SK-N-SH treated with all-trans-retinoic acid at 6 μM for 48 hours (cell line): ENCODE measurements around the gene CPA1.

Experiments used
- ATAC-seq: fragments of 200-7000 bp; cut with Tn5 transposase; 3 replicates; pipeline ENCODE4 v1.9.1; 2020; ENCODE audit warnings: mild to moderate bottlenecking, moderate library complexity
- ARNTL ChIP-seq: fragments of 450-650 bp; formaldehyde crosslinking; IDR thresholded peaks from 2 replicates; pipeline ENCODE4 v1.5.0; 2020; ENCODE audit warnings: low read depth, mild to moderate bottlenecking, moderate library complexity, borderline replicate concordance
- CSDC2 ChIP-seq: fragments of 250-450 bp; sonication (Bioruptor Pico); IDR thresholded peaks from 2 replicates; pipeline ENCODE4 v1.5.0; 2020; ENCODE audit warnings: mild to moderate bottlenecking, moderate library complexity
- ESRRG ChIP-seq: fragments of 250-450 bp; sonication (Bioruptor Pico); IDR thresholded peaks from 2 replicates; pipeline ENCODE4 v1.6.1; 2021; ENCODE audit warnings: mild to moderate bottlenecking
- GLIS3 ChIP-seq: fragments of 250-450 bp; sonication (Bioruptor Pico); IDR thresholded peaks from 2 replicates; pipeline ENCODE4 v1.5.0; 2020; ENCODE audit warnings: mild to moderate bottlenecking, moderate library complexity
- ISL1 ChIP-seq: fragments of 250-450 bp; sonication (Bioruptor Pico); IDR thresholded peaks from 2 replicates; pipeline ENCODE4 v2.1.2; 2022; ENCODE audit warnings: mild to moderate bottlenecking, moderate library complexity
- OSR1 ChIP-seq: fragments of 250-450 bp; sonication (Bioruptor Pico); IDR thresholded peaks from 2 replicates; pipeline ENCODE4 v1.8.0; 2022; ENCODE audit warnings: moderate library complexity, mild to moderate bottlenecking, inconsistent platforms
- PPARA ChIP-seq: fragments of 250-450 bp; sonication (Bioruptor Pico); IDR thresholded peaks from 2 replicates; pipeline ENCODE4 v1.5.0; 2020; ENCODE audit warnings: mild to moderate bottlenecking, borderline replicate concordance
- RARB ChIP-seq: fragments of 250-450 bp; sonication (Bioruptor Pico); IDR thresholded peaks from 2 replicates; pipeline ENCODE4 v1.8.0; 2021; ENCODE audit warnings: mild to moderate bottlenecking, moderate library complexity
- SNAI2 ChIP-seq: fragments of 250-450 bp; sonication (Bioruptor Pico); IDR thresholded peaks from 2 replicates; pipeline ENCODE4 v1.5.0; 2020; ENCODE audit warnings: mild to moderate bottlenecking, moderate library complexity
- TCF4 ChIP-seq: fragments of 250-450 bp; sonication (Bioruptor Pico); IDR thresholded peaks from 2 replicates; pipeline ENCODE4 v1.8.0; 2021; ENCODE audit warnings: mild to moderate bottlenecking, moderate library complexity, borderline replicate concordance
- TOX ChIP-seq: fragments of 250-450 bp; sonication (Bioruptor Pico); IDR thresholded peaks from 2 replicates; pipeline ENCODE4 v1.8.0; 2021; ENCODE audit warnings: mild to moderate bottlenecking, moderate library complexity, borderline replicate concordance
- TSHZ2 ChIP-seq: fragments of 250-450 bp; sonication (Bioruptor Pico); IDR thresholded peaks from 2 replicates; pipeline ENCODE4 v1.5.0; 2020; ENCODE audit warnings: mild to moderate bottlenecking, moderate library complexity
- ZC3H10 ChIP-seq: fragments of 250-450 bp; sonication (Bioruptor Pico); IDR thresholded peaks from 2 replicates; pipeline ENCODE4 v1.5.1; 2021; ENCODE audit warnings: mild to moderate bottlenecking, moderate library complexity
- ZFP3 ChIP-seq: fragments of 250-450 bp; sonication (Bioruptor Pico); IDR thresholded peaks from 2 replicates; pipeline ENCODE4 v1.5.0; 2020; ENCODE audit warnings: mild to moderate bottlenecking, moderate library complexity
- ZFP30 ChIP-seq: fragments of 450-650 bp; formaldehyde crosslinking; IDR thresholded peaks from 2 replicates; pipeline ENCODE4 v1.5.0; 2022; ENCODE audit warnings: mild to moderate bottlenecking, moderate library complexity
- ZNF565 ChIP-seq: fragments of 450-650 bp; formaldehyde crosslinking; conservative IDR thresholded peaks from 2 replicates; pipeline ENCODE4 v1.5.0; 2020; ENCODE audit warnings: low read depth, mild to moderate bottlenecking, moderate library complexity
- ZNF70 ChIP-seq: fragments of 450-650 bp; formaldehyde crosslinking; IDR thresholded peaks from 2 replicates; pipeline ENCODE4 v1.5.0; 2020; ENCODE audit warnings: mild to moderate bottlenecking, moderate library complexity
- ZNF8 ChIP-seq: fragments of 450-650 bp; formaldehyde crosslinking; IDR thresholded peaks from 2 replicates; pipeline ENCODE4 v1.5.0; 2020; ENCODE audit warnings: mild to moderate bottlenecking, moderate library complexity
- TF ChIP-seq, protein P1 (sequence below): fragments of 250-450 bp; sonication (Bioruptor Pico); IDR thresholded peaks from 2 replicates; pipeline ENCODE4 v1.8.0; 2021; ENCODE audit warnings: low read depth, mild to moderate bottlenecking, moderate library complexity, borderline replicate concordance
- TF ChIP-seq, protein P2 (sequence below): fragments of 250-450 bp; sonication (Bioruptor Pico); IDR thresholded peaks from 2 replicates; pipeline ENCODE4 v1.5.1; 2021; ENCODE audit warnings: mild to moderate bottlenecking, moderate library complexity
- TF ChIP-seq, protein P3 (sequence below): fragments of 250-450 bp; sonication (Bioruptor Pico); IDR thresholded peaks from 2 replicates; pipeline ENCODE4 v1.8.0; 2020; ENCODE audit warnings: mild to moderate bottlenecking, moderate library complexity, borderline replicate concordance
- TF ChIP-seq, protein P4 (sequence below): fragments of 250-450 bp; sonication (Bioruptor Pico); IDR thresholded peaks from 2 replicates; pipeline ENCODE4 v1.5.1; 2020; ENCODE audit warnings: low read depth, mild to moderate bottlenecking, moderate library complexity

Gene CPA1

DNA sequence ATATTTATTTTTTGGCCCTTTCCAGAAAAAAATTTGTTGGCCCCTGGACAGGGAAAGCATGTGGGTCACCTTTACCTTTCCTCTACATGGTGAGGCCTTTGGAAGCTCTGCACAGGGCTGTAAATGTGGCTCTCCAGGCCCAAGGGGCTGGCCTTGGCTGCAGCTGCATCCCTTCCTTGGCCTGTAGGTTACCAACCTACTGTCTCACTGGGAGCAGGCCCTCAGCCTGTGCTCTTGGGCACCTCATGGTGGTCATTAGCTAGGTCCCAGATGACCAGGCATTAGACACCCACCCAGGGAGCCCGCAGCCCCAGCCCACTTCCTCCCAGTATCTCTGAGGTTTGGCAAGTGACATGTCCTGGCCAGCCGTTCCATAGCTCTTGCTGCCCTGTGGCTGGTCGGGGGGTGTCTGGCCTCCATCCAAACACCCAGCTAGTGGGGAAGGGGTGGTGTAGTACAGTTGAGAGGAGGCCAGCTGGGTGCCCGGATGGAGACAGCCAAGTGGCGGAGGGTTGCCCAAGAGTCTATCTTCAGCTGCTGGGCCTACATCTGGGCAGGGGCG lies 42.8 kb upstream of the CPA1 start:
- ATAC-seq = no peak
- TF ChIP-seq TCF4 (CRISPR knock-in tag) (no peak), RARB (CRISPR knock-in tag) (no peak), TOX (CRISPR knock-in tag) (no peak), TSHZ2 (no peak), GLIS3 (CRISPR knock-in tag) (no peak), CSDC2 (no peak), PPARA (no peak), ZNF70 (no peak), SNAI2 (CRISPR knock-in tag) (no peak), ARNTL (no peak), ZFP3 (CRISPR knock-in tag) (no peak), ZNF8 (no peak), ZFP30 (CRISPR knock-in tag) (no peak), ZC3H10 (CRISPR knock-in tag) (no peak)
- TF ChIP-seq, protein P1, sequence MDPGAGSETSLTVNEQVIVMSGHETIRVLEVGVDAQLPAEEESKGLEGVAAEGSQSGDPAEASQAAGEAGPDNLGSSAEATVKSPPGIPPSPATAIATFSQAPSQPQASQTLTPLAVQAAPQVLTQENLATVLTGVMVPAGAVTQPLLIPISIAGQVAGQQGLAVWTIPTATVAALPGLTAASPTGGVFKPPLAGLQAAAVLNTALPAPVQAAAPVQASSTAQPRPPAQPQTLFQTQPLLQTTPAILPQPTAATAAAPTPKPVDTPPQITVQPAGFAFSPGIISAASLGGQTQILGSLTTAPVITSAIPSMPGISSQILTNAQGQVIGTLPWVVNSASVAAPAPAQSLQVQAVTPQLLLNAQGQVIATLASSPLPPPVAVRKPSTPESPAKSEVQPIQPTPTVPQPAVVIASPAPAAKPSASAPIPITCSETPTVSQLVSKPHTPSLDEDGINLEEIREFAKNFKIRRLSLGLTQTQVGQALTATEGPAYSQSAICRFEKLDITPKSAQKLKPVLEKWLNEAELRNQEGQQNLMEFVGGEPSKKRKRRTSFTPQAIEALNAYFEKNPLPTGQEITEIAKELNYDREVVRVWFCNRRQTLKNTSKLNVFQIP (CRISPR knock-in tag) = no peak
- TF ChIP-seq, protein P2, sequence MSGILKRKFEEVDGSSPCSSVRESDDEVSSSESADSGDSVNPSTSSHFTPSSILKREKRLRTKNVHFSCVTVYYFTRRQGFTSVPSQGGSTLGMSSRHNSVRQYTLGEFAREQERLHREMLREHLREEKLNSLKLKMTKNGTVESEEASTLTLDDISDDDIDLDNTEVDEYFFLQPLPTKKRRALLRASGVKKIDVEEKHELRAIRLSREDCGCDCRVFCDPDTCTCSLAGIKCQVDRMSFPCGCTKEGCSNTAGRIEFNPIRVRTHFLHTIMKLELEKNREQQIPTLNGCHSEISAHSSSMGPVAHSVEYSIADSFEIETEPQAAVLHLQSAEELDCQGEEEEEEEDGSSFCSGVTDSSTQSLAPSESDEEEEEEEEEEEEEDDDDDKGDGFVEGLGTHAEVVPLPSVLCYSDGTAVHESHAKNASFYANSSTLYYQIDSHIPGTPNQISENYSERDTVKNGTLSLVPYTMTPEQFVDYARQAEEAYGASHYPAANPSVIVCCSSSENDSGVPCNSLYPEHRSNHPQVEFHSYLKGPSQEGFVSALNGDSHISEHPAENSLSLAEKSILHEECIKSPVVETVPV (CRISPR knock-in tag) = no peak

- no peak for ATAC-seq
- TF ChIP-seq CSDC2 (no peak), TCF4 (CRISPR knock-in tag) (no peak), ZNF565 (CRISPR knock-in tag) (no peak), OSR1 (CRISPR knock-in tag) (no peak), ESRRG (CRISPR knock-in tag) (no peak), ZFP30 (CRISPR knock-in tag) (no peak), ZFP3 (CRISPR knock-in tag) (no peak), PPARA (no peak)
- TF ChIP-seq, protein P1 (CRISPR knock-in tag) = no peak
- TF ChIP-seq, protein P3, sequence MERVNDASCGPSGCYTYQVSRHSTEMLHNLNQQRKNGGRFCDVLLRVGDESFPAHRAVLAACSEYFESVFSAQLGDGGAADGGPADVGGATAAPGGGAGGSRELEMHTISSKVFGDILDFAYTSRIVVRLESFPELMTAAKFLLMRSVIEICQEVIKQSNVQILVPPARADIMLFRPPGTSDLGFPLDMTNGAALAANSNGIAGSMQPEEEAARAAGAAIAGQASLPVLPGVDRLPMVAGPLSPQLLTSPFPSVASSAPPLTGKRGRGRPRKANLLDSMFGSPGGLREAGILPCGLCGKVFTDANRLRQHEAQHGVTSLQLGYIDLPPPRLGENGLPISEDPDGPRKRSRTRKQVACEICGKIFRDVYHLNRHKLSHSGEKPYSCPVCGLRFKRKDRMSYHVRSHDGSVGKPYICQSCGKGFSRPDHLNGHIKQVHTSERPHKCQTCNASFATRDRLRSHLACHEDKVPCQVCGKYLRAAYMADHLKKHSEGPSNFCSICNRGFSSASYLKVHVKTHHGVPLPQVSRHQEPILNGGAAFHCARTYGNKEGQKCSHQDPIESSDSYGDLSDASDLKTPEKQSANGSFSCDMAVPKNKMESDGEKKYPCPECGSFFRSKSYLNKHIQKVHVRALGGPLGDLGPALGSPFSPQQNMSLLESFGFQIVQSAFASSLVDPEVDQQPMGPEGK (CRISPR knock-in tag) = no peak
These were observed 42.1 kb upstream of the CPA1 start for GRCh38 chr7:130338233-130338632.

GRCh38 chr7:130341882-130342281 lies 38.4 kb upstream of the CPA1 start:
- TF ChIP-seq, protein P2 (CRISPR knock-in tag) = no peak
- TF ChIP-seq, protein P4, sequence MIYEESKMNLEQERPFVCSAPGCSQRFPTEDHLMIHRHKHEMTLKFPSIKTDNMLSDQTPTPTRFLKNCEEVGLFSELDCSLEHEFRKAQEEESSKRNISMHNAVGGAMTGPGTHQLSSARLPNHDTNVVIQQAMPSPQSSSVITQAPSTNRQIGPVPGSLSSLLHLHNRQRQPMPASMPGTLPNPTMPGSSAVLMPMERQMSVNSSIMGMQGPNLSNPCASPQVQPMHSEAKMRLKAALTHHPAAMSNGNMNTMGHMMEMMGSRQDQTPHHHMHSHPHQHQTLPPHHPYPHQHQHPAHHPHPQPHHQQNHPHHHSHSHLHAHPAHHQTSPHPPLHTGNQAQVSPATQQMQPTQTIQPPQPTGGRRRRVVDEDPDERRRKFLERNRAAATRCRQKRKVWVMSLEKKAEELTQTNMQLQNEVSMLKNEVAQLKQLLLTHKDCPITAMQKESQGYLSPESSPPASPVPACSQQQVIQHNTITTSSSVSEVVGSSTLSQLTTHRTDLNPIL (CRISPR knock-in tag) = no peak
- TF ChIP-seq ISL1 (CRISPR knock-in tag) = no peak

More at GRCh38 chr7:130341882-130342281, 38.4 kb upstream of the CPA1 start:
- ATAC-seq = no peak
